Limb (tissue), 2 donors: ENCODE measurements around the gene PPM1E.
"Not testable (repeated sequence)": the region's sequence is repeated elsewhere in the genome, so short reads cannot be mapped to it uniquely, and the experiment has no call there.

Experiments used
- DNase-seq, 2 donors: peaks; one replicate each; pipeline ENCODE4 v3.0.0-alpha.2; 2016; ENCODE audit errors: extremely low spot score in 2 of 2

The PPM1E gene

DNA sequence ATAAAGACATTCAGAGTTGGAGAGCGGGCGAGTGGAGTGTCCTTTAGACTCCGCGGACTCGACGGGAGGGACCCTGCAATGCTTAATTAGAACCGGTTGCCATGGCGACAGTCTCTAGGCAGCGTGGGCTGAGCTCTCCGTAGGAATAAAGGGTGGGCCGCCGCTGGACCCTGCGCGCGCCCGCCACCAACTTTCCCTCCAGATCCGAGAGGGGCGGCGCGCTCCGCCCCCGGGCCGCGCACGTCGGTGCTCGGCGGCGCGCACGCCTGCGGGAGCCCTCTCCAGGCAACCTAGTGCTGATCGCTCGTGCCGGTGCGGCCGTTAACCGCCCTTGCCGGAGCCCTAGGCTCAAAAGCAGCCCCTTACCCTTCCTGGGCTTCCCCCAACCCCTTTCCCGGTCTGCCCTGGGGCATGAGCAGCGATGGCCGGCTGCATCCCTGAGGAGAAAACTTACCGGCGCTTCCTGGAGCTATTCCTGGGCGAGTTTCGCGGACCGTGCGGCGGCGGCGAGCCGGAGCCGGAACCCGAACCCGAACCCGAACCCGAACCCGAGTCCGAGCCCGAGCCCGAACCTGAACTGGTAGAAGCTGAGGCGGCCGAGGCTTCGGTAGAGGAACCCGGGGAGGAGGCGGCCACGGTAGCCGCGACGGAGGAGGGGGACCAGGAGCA, at the start of gene PPM1E:
PPM1E (plus strand) TSS at position 278 of the 669 bp plus-strand sequence.
- peak; percentile 79 to 91 for DNase-seq

DNA sequence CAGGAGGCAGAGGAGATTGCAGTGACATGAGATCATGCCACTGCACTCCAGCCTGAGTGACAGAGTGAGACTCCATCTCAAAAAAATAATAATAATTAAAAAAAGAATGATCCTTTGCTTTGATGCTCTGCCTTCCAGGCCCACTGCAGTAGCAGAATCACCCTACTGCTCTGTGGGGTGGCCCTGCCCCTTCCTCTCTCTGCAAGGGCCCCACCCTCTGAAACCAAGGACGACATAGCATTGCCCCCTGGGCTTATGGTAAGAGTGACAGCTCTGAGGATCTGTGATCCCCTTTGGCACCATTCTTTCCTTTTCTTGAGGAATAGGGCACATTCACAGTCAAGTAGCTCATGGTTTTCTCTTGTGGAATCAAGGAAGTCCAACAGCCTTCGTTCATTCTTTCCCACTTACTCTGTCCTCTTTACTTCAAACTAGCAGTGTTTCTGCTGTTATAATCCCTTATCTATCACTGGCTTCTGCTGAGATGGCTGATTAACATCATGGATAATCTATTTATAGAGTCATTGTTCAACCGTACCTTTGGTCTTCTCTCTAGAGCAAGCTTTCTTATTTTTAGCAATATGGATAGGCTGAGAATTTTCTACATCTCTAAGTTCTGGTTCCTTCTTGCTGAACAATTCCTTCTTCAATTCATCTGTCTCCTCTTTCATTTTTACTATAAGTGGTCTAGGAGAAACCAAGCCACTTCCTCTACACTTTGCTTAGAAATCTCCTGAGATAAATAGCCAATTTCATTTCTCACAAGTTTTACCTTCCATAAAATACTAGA, 49.1 kb upstream of the PPM1E start:
- DNase-seq: no peak

DNA sequence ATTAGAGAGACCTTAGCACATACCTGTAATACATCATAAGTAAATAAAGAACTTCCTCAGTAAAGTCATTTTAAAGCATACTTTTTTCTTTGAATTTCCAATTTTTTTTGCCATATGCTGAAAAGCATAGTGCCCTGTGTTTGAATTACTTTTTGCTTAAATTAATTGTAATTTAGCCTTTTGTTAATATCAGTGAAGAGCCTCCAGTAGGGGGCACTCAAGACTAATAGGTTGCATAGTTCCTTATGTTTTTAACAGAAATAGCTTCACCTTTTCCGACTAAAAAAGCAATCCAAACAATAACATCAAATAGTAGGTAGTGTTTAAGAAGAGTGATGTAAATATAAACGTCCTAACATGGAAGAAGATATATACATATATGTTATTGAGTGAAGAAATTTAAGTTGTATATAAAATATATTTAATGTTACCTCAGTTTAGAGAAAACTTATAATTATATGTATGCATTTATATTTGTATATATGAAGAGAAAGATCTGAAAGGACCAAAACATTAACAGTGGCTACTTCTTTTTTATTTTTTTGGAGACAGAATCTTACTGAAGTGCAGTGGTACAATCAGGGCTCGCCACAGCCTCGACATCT, 44.6 kb upstream of the PPM1E start:
- peak; percentile 30 to 32 for DNase-seq

DNA sequence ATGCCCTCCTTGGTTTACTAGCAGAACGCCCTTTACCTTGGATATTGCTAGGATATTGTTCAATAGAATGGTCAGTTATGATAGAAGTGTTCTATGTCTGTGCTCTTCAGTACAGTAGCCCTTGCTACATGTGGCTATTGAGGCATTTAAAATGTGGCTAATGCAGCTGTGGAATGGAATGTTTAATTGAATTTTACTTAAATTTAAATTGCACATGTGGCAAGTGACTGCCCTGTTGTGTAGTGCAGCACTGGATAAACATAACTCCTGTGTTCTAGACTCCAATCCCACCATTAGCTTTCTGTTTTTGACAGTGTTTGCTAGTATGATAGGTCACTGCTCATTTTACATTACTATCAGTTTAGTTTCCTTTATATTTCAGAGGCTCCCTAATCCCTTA, 33.4 kb upstream of the PPM1E start:
- no peak for DNase-seq

DNA sequence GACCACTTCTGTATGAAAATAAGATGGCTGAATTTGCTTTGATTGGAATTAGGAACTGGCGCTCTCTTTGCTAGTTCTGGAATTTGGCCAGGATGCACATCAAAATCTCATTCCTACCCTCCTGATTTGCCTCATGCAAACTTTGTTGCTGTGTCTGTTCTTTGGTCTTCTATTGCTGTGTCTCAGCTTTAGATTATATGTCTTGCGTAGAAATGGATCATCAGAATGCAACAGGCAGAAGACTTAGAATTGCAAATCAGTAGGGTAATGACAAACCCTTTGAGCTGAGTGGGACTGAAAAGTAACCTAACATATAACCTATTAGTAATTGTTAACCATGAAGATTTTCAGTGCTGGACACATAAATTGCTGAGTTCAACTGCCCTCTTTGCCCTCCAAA, 33.0 kb upstream of the PPM1E start:
- no peak for DNase-seq

DNA sequence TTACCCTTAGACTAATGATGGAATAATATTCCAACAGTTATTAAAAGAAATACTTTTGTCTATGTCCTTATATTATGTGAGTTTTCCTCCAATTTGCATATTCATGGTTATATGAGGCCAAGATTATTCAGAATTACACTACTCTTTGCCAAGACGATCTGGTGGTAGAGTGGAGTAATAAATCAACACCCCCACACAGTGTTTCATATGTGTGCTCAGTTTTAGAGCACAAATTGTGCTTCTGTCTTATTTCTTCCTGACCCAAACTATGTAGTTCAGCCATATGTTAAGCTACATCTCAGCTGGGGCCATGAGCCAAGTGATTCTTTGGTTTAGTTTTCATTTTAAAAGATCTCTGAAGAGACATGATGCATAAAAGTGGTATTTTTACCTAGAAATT, 26.9 kb upstream of the PPM1E start:
- DNase-seq: no peak

DNA sequence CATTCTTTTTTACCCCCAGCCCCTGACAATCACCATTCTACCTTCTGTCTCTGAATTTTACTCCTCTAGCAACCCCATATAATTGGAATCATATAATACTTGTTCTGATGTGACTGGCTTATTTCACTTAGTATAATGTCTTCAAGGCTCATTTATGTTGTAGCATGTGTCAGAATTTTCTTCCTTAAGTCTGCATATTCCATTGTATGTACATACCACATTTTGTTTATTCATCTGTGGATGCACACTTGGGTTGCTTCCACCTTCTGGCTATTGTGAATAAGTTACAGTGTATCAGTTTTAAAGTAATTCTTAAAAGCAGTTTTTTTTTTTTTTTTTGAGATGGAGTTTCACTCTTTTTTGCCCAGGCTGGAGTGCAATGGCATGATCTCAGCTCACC, 24.7 kb upstream of the PPM1E start:
- DNase-seq: no peak

DNA sequence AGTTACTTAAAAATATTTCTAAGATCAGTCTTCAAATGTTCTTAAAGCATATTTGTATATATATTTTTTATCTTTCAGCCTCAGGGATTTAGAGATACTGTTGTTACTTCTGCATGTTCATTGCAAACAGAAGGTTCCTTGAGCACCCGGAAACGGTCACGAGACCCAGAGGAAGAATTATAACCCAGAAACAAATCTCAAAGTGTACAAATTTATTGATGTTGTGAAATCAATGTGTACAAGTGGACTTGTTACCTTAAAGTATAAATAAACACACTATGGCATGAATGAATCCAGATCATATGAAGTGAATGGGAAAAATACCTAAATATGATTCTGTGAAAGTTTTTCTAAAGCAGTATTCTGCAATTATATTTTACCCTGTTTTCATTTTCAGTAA, 21.6 kb upstream of the PPM1E start:
- no peak for DNase-seq

DNA sequence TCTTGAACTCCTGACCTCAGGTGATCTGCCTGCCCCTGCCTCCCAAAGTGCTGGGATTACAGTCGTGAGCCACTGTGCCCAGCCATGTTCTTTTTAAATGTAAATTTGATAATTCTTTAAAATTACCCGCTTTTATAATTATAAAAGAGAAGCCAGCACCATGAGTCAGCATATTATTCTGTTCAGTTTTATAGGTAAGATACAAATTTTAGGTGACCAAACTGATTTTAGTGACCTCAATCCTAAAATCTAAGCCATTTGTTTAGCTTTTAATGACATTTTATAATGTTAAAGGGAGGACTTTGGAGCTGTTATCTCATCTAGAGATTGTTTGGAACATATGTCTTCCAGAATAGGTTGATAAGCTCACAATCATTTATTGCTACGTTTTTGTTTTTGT, 20.8 kb upstream of the PPM1E start:
- DNase-seq: no peak

DNA sequence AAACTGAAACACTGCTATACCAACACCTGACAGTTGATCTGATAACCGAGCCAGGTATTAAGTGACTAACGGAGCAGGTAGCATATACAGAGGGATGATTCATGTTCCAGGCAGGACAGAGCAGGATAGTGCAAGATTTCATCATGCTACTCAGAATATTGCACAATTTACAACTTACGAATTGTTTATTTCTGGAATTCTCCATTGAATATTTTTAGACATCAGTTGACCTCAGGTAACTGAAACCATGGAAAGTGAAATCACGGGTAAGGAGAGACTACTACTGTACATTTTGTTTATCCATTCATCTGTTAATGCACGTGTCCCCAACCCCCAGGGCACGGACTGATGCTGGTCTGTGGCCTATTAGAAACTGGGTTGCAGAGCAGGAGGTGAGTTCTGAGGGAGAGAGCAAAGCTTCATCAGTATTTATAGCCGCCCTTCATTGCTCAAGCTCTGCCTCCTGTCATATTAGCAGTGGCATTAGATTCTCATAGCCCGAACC, 14.5 kb upstream of the PPM1E start:
- DNase-seq: no peak

DNA sequence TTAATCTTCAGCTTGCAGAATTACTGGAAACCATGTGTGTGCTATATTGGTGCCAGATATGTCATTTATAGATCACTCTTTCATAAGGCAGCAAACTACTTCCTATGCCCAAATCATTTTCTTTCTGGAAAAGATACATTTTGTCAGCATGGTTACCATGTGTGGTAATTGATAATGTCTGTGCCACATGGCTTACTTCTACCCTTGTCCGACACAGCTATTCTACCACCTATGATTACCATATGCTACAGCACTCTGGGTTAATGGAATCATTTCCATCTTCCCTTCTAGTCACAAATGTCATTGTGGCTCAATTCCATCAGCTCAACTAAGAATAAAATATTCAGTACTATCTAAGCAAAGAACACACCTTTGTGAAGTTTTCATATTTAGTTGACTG, 8.0 kb upstream of the PPM1E start:
- no peak for DNase-seq

DNA sequence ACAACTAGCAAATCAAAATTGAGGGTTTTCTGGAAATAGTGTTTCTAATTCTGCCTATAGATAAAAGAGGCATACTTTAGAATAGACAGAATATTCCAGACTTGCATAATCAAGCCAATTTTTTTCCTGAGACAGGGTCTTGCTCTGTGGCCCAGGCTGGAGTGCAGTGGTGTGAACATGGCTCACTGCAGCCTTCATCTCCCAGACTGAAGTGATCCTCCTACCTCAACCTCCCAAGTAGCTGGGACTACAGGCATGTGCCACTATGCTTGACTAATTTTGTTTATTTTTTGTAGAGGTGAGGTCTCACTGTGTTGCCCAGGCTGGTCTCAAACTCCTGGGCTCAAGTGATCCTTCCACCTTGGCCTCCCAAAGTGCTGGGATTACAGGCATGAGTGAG, 6.0 kb upstream of the PPM1E start:
- not testable (repeated sequence) for DNase-seq

DNA sequence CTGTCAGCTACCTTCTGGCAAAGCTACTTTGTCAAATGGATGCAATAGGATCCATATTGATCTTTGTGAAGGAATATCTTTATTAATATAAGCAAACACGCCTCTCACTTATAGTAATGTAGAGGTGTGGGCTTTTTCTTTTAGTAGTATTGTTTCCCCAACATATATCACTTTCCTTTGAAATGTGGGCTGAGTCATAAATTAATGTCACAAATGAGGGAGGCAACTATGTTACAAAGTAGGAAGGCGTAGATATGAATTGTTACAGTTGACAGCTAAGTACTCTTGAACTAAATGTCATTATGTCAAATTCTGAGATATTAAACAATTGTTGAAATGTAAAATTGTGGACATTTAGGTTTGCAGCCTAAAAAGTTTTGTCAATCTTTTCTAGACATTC, 2.6 kb upstream of the PPM1E start:
- DNase-seq: no peak

DNA sequence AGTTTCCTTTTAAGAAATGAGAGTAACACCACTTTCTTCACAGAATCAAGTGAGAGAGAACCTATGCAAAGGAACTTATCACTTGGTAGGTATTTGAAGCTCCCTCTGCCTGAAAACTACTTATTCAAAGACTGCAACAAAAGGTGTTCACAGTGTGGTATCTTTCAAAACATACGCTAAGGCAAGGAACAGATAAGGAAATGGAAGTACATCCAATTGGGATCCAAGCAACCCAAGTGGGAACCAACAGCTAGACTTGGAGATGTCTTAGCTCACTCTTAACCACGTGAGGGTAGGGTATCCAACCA, 431 bp upstream of the PPM1E start:
- DNase-seq: no peak

DNA sequence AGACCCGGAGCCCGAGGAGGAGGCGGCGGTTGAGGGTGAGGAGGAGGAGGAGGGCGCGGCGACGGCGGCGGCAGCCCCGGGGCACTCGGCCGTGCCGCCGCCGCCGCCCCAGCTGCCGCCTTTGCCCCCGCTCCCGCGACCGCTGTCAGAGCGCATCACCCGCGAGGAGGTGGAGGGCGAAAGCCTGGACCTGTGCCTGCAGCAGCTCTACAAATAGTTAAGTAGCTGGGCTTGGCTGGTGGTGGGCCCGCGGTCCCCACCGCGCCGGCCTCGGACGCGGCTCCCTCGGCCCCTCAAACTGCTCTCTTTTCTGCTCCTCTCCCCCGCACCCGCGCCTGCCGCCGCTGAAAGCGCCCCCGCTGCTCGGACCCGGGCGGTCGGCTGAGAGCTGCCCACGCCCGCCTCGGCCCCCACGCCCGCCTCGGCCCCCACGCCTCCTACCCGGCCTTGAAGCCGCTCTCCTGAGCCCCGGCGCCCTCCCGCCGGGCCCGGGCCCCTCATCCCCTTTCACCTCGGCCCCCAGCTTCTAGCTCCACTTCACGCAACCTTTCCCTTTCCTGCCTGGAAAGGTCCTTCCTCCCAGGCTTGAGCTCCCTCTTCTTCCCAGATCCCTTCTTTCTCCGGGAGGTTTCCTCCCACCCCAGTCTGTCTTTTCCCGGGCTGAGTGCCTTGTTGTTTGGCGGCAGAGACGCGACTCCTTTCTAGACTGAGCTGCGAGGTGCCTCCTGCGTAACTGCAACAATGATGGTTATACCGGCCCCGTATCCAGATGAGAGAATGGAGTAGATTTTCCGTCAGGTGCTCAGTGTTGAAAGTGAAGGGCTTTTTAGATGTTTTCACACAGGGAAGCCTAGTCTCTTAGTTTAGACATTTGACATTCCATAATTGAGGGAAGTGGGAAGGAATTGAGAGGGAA, 850 bp downstream of the PPM1E start:
- peak in 1 of 2 donors; percentile 55 for DNase-seq

DNA sequence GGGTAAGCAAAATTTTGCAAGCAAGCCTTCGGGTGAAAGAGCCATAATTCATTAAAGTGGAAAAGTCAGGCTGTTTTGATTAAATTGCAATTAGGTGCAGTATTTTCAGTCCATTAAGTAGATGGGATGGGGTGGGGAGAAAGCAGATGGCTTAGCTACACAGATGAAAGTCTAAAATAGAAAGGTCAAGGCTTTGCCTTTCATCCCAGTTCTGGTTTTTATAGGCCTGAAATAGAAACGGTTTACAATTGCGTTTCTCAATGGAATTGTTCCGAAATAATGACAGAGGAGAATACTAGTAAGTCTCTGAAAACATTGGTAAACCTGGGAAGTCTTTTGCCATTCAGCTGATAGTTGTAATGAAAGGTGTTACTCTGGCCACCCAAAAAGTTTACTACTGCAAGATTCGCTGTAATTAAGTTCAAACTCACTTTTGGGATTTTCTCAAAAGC, 1.5 kb downstream of the PPM1E start:
- DNase-seq: no peak

DNA sequence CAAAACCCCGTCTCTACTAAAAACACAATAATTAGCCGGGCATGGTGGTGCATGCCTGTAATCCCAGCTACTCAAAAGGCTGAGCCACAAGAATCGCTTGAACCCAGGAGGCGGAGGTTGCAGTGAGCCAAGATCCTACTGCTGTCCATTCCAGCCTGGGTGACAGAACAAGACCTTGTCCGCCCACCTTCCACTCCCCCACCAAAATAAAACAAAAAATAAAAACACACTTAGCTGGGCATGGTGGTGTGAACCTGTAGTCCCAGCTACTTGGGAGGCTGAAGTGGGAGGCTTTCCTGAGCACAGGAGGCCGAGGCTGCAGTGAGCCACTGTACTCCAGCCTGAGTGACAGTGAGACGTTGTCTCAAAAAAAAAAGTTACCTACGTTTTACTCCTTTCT, 3.2 kb downstream of the PPM1E start:
- DNase-seq: no peak

DNA sequence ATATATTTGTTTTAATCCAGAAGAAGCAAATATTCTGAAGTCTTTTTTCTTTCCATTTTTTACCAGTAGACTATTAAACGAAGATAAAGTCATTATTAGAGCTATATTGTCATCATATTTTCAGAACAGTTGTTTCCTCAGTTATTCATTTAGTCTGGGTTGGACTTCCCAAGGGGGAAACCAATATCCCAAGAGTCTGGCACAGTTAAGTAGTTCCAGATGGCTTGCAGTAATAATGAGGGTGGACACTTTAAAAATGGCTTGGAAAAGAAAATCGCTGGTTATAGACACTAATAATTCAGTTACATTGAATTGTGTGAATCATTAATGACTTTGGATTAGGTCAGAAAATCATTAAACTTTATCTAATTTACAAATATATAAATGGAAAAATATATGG, 3.9 kb downstream of the PPM1E start:
- DNase-seq: no peak

DNA sequence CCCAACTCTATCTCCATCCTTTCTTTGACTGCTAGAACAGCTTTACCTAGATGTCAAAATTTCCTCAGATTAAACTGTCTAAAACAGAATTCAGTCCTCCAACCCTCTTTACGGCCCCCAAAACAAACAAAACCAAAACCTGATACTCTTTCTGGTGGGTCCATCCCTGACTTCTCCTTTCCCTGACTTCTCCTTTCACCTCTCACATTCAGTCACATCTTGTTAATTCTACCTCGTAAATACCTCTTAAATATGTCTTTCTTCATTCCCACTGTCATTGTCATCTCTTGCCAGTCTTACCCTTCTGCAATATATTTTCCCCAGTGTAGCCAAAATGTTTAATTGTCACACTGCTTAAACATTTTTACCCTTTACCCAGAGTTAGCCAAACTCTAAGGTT, 4.6 kb downstream of the PPM1E start:
- no peak for DNase-seq

DNA sequence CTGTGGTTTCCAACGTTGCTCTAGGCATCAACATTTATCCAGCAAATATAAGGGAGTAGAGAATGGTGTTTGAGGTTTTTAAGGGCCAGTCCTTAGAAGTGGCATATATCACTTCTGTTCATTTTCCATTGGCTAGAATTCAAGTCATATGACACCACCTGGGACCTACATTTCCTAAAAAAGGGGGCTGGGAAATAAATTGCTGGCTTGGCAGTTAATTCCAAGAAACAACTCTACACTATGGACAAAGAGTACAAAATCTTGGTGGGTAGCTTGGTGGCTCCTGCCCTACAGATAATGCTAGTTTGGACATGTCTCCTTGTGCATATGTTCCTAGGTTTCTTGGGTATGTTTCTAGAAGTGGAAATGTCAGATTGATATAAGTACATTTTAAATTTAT, 7.6 kb downstream of the PPM1E start:
- no peak for DNase-seq

DNA sequence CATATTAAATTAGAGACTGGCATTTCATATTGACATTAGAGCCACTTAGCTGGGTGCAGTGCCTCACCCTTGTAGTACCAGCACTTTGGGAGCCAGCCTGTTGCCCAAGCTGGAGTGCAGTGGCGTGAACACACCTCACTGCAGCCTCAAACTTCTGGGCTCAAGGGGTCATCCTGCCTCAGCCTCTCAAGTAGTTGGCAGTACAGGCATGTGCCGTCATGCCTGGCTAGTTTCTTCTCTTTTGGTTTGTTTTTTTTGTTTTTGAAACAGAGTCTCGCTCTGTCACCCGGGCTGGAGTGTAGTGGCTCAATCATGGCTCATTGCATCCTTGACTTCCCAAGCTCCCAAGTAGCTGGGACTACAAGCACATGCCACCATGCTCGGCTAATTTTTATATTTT, 8.7 kb downstream of the PPM1E start:
- DNase-seq: no peak

DNA sequence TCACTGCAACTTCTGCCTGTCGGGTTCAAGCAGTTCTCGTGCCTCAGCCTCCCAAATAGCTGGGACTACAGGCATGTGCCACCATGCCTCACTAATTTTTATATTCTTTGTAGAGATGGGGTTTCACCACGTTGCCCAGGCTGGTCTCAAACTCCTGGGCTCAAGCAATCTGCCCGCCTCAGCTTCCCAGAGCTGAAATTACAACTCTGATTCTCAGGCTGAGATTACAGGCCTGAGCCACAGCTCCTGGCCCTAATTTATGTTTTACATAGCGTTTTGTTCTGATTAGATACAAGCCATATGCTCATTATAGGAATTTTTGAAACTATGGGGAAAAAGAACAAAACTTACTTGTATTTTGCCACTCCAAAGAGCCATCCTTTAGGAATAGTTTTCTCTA, 22.8 kb downstream of the PPM1E start:
- DNase-seq: not testable (repeated sequence)
